Pons (tissue), 1 donor: Measurements from ENCODE around the gene ASB2.

Experiments
- DNase-seq: peaks from one replicate; pipeline ENCODE4 v3.0.0-alpha.2; 2016; ENCODE audit warnings: low spot score

Gene ASB2

GRCh38 chr14:93946541-93947090, 29.8 kb downstream of the ASB2 start:
- DNase-seq, result no peak

DNA sequence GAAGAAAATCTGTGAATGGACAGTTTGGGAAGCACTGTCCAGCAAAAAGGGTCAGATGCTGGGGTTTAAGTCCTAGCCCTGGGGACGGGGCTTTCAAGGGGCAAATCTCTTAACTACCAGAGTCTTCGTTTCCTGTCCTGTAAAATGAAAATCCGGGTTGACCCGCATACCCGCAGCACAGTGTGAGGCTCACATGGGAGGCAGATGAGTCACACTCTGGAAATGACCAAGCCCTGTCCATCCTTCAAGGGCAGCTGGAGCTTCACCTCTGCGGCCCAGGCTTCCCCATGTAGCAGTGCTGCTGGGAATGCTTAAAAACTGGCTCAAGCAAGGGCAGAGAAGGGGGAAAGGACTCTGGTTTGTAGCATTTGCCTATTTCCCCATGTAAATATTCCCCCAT, 30.3 kb downstream of the ASB2 start:
- DNase-seq, result no peak

GRCh38 chr14:93945070-93945399, 31.3 kb downstream of the ASB2 start:
- no peak for DNase-seq

DNA sequence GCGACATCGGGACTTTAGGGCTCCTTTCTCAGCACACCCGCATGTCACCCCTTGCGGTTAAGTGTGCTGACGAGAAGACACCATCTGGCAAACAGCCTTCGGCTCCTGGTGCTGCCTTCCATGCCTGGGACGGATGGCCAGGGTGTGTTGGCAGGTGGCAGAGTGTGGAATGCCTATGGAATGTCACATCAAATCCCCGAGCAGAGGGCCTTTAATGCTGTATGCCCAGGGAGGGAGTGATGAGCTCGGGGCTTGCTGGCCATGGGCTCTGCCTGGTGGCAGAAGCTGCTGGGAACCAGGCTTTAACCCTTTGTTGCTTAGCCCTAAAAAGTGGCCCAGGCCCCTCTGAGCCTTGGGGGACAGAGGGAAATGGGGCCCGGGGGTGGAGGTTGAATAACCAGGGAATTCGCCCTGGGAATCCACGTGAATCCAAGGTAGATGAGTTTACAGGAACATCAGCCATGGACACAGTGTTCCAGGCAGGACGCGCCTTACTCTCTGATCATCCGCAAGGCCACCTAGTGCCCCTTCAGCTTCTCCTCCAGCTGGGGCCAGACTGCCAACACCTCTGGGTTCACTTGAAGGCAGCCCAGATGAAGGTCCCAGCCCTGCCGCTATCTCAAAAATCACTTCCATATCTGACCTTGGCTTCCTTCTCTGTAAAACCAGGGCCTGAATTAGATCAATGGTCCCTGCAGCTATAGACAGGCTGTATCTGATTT, 31.9 kb downstream of the ASB2 start:
- no peak for DNase-seq

DNA sequence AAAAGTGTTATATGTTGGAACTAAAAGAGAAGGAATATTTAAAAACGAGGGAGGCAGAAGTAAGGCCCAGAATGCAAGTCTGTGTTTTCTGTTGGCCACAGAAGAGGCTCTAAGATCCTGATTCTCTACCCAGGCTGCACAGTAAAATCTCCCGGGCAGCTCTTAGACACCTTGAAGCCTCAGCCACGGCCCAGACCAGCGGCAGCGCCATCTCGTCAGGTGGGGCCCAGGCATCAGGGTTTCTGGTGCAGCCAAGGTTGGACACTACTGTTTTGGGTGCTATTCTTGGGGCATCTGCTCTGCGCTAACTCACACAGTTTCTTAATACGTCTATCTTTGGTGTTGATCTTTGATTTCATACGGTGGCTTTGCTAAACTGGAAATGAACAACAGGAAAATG, 32.4 kb downstream of the ASB2 start:
- no peak for DNase-seq

DNA sequence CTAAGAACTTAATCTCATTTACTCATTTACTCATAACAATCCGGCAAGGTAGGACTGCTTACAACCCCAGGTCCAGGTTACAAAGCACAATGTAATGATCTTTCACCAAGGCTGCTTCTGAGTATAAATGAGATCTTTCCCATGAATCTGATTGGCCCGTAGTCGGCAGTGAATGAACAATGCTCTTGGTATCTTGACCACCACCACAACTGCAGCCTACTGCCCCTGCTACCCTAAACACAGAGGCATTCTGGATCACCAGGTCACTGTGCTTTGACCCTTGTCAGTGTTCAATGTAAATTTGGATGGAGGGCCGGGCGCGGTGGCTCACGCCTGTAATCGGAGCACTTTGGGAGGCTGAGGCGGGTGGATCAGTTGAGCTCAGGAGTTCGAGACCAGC, 33.3 kb downstream of the ASB2 start:
- no peak for DNase-seq

DNA sequence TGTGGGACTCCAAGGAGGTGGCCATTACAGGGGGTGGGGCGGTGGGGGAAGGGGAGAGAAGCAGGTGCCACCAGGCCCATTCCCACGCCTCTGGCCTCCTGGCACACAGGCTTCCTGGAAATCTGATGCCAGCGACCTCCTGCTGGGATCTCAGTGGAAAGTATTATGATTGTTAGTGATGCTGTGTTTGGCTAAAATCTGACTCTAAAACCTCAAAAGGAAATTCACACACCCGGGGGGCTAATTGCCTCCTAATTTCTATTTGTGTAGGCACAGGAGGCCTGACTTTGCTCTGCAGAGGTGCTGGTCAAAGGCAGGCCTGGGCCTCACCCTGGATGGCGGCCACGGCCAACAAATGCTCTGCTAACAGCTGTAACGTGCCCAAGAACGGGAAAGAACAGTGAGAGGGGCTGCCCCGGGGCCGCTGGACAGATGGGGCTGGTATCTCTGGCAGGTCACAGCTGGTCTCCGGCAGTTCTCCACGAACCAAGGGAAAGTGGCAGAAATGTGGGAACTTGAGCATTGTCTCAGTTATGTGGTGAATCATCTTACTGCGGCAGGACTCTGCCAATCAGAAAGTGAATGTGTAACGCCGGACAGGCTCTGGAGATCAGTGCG, 35.0 kb downstream of the ASB2 start:
- DNase-seq, result no peak

DNA sequence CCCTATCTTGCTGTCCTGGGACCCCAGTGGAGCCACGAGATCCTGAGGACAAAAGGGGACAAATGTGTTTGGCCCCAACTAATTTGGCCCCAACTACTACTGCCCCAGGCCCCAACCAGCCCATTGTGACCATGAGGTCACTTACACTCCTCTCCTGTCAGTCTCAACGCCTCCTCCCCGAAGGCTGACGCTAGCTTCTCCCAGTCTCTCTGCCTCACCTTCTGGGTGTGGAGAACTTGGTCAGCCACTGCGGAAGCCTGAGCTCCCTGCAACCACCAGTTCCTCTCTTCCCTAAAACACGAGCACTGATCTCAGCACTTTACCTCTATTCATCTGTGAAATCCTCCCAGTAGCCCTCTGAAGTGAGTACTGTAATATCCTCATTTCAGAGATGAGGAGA, 35.9 kb downstream of the ASB2 start:
- DNase-seq, result no peak

- peak; percentile 48 for DNase-seq
These were observed 36.8 kb downstream of the ASB2 start for GRCh38 chr14:93939304-93940229.

GRCh38 chr14:93938751-93939303, 37.5 kb downstream of the ASB2 start:
- no peak for DNase-seq

DNA sequence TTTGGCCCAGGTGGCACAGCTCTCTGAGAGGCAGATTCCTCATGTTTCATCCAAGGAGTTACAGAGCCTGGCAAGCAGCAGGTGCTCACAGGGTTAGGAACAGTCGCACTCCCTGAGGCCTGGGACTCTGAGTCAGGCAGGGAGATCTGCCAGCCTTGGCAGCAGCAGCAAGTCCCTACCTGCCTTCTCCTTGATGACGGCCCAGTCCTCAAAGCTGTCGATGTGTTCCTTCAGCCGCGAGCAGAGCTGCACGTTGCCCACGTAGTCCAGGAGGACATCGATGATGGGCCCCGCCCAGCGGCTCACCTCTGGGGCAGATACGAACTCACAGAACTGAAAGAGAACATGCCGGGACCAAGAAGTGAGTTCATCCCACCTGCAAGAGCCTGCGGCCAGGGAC, 38.9 kb downstream of the ASB2 start:
- peak; percentile 17 for DNase-seq

GRCh38 chr14:93936926-93937325, 39.4 kb downstream of the ASB2 start:
- DNase-seq, result no peak

DNA sequence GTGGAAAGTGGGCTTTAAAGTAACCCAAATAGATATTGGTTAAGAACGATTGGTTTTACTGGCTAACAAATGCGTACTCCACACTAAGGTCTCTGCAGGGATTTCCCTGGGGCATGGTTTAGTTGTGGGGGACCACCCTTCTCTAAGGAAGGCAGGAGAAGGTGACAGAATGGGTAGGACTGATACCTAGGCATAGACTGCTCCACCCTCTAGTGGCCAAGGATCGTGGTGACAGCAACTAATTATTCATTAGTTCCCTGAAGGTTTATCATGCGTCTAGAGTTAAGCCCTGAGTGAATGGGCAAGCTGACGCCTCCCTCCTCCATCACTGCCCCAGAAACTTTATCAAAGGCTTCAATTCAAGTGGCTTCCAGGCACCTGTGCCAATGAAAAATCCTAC, 40.1 kb downstream of the ASB2 start:
- DNase-seq, result no peak

DNA sequence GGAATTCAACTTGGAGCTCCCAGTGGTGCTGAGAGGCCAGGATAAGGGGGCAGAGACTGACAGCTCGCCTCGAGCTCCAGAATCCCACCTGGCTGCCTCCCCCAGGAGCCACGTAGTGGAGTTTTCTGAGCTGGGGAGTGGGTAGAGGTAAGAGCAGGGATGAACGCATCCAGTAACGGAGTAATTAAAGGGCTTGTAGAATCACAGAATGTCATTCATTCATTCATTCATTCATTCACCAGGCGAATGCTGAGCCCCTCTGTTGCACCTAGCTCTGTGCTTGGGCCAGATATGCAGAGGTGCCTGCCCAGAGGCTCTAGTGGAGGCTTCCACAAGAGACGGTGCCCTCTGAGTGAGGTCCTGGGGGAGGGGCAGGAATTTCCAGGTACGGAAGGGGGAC, 41.2 kb downstream of the ASB2 start:
- no peak for DNase-seq

DNA sequence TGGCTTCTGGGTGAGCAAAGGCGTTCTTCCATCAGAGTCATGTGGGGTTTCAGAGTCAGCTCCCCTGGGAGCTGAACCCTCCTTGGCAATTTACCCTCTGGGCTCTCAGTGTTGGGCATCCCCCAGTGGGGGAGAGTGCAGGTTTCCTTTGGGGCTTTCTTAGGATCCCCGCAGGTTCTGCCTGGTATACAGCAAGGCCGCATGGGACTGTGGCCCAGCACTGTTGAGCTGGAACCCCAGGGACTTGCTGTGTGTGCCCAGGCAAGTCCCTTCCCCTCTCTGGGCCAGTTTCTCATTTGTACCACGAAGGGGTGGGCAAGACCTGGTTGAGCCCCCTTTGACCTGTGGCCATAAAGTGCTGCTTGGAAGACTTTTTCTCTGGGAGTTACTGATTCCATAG, 43.7 kb downstream of the ASB2 start:
- DNase-seq, result no peak

DNA sequence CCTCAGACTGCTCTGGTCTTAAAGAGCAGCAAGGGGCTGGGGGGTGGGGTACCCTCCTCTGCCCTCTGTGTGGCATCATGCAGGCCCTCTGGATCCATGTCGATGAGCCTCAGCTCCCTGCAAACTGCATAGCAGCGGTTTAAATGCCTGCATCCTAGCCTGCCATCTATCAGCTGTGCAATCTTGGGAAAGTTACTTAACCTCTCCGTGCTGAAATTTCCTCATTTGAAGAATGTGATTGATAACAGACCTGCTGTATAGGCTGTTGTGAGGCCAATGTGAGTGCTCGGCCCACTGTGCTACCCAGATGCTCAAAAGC, 45.4 kb downstream of the ASB2 start:
- DNase-seq, result no peak

- DNase-seq, result no peak
These were observed 45.9 kb downstream of the ASB2 start for GRCh38 chr14:93930296-93930988.

GRCh38 chr14:93929657-93930056, 46.7 kb downstream of the ASB2 start:
- DNase-seq, result no peak

GRCh38 chr14:93929048-93929535, 47.3 kb downstream of the ASB2 start:
- DNase-seq, result no peak

DNA sequence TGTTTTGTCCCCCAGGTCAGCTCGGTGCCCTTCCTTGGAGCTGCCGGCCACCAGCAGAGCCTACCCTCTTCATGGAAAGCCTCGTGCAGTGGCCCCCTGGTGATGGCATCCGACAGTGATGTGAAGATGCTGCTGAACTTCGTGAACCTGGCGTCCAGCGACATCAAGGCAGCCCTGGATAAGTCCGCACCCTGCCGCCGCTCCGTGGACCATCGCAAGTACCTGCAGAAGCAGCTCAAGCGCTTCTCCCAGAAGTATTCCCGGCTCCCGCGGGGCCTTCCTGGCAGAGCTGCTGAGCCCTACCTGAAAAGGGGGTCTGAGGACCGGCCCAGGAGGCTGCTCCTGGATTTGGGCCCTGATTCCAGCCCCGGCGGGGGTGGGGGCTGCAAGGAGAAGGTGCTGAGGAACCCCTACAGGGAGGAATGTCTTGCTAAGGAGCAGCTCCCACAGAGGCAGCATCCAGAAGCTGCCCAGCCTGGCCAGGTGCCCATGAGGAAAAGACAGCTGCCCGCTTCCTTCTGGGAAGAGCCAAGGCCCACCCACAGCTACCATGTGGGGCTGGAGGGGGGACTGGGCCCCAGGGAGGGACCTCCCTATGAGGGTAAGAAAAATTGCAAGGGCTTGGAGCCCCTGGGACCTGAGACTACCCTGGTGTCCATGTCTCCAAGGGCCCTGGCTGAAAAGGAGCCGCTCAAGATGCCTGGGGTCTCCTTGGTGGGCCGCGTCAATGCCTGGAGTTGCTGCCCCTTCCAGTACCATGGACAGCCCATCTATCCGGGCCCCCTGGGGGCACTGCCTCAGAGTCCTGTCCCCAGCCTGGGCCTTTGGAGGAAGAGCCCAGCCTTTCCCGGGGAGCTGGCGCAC, 48.0 kb downstream of the ASB2 start:
- DNase-seq, result no peak

- DNase-seq, result no peak
These were observed 48.6 kb downstream of the ASB2 start for GRCh38 chr14:93927800-93928145.
